GM12873 (cell line): ENCODE measurements around the gene AP1B1.

Experiments used
- TF ChIP-seq, protein P1 (sequence below): IDR thresholded peaks from 2 replicates; pipeline ENCODE4 v1.5.1; 2012; ENCODE audit warnings: low read depth, mild to moderate bottlenecking, moderate library complexity, low read length, control low read depth; ENCODE audit not compliant: insufficient read depth; ENCODE audit errors: missing control alignments

The AP1B1 gene

DNA sequence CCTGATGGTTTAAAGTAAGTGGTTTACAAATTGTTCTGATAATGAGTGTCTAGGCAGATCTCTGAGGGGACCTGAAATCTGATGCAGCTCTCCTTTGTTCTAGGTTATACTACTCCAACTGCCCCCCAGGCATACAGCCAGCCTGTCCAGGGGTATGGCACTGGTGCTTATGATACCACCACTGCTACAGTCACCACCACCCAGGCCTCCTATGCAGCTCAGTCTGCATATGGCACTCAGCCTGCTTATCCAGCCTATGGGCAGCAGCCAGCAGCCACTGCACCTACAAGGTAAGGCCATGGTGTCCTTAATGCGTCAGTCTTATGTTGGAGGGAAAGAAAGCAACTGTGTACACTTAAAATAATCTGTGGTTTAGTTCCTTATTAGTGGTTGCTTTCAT is 110.4 kb downstream of the AP1B1 start:
- TF ChIP-seq, protein P1, sequence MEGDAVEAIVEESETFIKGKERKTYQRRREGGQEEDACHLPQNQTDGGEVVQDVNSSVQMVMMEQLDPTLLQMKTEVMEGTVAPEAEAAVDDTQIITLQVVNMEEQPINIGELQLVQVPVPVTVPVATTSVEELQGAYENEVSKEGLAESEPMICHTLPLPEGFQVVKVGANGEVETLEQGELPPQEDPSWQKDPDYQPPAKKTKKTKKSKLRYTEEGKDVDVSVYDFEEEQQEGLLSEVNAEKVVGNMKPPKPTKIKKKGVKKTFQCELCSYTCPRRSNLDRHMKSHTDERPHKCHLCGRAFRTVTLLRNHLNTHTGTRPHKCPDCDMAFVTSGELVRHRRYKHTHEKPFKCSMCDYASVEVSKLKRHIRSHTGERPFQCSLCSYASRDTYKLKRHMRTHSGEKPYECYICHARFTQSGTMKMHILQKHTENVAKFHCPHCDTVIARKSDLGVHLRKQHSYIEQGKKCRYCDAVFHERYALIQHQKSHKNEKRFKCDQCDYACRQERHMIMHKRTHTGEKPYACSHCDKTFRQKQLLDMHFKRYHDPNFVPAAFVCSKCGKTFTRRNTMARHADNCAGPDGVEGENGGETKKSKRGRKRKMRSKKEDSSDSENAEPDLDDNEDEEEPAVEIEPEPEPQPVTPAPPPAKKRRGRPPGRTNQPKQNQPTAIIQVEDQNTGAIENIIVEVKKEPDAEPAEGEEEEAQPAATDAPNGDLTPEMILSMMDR = no peak
